ENCODE measurements around the gene KCNG4.

Gene KCNG4, protein sequence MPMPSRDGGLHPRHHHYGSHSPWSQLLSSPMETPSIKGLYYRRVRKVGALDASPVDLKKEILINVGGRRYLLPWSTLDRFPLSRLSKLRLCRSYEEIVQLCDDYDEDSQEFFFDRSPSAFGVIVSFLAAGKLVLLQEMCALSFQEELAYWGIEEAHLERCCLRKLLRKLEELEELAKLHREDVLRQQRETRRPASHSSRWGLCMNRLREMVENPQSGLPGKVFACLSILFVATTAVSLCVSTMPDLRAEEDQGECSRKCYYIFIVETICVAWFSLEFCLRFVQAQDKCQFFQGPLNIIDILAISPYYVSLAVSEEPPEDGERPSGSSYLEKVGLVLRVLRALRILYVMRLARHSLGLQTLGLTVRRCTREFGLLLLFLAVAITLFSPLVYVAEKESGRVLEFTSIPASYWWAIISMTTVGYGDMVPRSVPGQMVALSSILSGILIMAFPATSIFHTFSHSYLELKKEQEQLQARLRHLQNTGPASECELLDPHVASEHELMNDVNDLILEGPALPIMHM

DNA sequence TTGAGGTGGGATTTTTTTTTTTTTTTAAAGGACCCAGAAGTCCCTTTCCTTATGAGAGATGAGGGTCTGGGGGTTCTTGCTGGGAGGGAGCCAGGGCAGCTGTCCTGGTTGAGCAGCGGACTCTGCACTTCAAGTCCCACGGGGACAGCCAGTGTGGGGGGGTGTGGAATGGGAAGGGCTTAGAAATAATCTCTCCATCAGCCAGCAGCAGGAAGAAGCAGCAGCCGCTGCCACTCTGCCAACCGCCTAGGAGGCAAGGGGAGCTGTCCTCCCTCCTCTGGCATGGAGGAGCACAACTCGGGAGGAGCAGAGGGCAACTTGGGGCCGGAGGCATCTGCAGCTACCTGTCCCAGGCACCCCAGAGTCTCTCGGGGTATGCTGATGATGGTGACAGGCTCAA, at the start of gene KCNG4:
Gene KCNG4 (minus strand): TSS at position 104 of the 400 bp plus-strand sequence. CDS start 2,527 bp downstream, outside the sequence.
- no peak for DNase-seq
- Histone ChIP-seq H3K4me1 (peaks cover 0 to 5% (median 2%) of the 10 kb centered on the region in 4 donors), H3K4me3 (no peak within 1 kb of the TSS), H3K36me3 (no peaks in the 10 kb centered on the region), H3K27ac (no peak within 1 kb of the TSS), H3K27me3 (peaks cover 0 to 43% of the 10 kb centered on the region in 2 donors), H3K9me3 (no peaks in the 10 kb centered on the region)
- TF ChIP-seq, protein P1, sequence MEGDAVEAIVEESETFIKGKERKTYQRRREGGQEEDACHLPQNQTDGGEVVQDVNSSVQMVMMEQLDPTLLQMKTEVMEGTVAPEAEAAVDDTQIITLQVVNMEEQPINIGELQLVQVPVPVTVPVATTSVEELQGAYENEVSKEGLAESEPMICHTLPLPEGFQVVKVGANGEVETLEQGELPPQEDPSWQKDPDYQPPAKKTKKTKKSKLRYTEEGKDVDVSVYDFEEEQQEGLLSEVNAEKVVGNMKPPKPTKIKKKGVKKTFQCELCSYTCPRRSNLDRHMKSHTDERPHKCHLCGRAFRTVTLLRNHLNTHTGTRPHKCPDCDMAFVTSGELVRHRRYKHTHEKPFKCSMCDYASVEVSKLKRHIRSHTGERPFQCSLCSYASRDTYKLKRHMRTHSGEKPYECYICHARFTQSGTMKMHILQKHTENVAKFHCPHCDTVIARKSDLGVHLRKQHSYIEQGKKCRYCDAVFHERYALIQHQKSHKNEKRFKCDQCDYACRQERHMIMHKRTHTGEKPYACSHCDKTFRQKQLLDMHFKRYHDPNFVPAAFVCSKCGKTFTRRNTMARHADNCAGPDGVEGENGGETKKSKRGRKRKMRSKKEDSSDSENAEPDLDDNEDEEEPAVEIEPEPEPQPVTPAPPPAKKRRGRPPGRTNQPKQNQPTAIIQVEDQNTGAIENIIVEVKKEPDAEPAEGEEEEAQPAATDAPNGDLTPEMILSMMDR (IDR thresholded peaks at IDR 0.05): no peak
- intact Hi-C loops (cut with DNase I; ENCODE audit: low total_unique reads): no loop called here

DNA sequence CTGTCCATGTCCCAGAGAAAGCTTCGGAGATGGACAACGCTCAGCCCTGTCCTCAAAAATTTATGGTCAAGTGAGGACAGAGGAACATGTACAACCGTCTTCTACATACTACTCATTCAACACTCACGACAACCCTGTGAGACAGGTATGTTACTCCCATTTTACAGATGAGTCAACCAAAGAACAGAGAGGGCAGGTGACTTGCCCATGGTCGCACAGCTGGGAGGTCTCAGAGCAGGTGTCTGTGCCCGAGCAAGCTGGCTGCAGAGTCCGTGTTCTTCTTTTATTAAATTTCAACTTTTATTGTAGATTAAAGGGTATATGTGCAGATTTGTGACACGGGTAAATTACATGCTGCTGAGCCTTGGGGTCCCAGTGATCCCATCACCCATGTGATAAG, 49.1 kb upstream of the KCNG4 start:
- H3K36me3 ChIP-seq: no peaks in the 10 kb centered on the region
- no peak overlapping the region for H3K4me3 ChIP-seq
- H3K27me3 ChIP-seq: no peaks in the 10 kb centered on the region
- intact Hi-C loops (cut with DNase I; ENCODE audit: low total_unique reads): no loop called here
- DNase-seq: no peak
- H3K9me3 ChIP-seq: no peaks in the 10 kb centered on the region
- TF ChIP-seq, protein P1 (IDR thresholded peaks at IDR 0.05): no peak
- H3K27ac ChIP-seq: no peak overlapping the region
- peaks cover 0 to 49% (median 22%) of the 10 kb centered on the region in 4 donors for H3K4me1 ChIP-seq

DNA sequence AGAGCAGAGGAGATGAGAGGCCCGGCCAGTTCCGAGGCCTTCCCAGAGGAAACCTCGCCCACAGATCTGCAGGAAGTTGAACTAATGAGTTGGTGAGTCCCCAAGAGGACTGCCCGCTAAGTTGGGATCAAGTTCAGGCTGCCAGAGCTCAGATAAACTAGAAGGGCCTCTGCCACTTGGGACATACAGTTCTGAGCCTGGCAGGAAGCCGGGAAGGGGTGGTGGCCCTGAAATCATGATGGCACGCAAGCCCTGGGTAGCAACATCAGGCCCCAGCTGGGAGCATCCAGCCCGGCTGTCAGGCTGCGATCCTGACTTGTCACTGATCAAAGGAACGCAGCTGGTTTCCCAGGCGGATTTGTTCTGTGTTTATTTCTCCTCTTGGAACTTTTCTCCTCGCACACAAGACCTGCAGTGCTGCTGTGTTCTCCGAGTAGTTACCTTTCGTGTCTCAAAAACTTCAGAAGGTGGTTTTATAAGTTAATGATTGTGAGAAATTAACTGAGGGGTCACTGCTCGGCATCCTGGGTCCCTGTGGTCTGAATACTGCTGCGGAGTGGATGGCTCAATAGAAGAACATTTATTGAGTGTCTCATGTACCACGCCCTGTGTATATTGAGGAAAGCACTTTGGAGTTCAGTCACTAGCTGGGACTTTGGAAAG, 46.9 kb upstream of the KCNG4 start:
- TF ChIP-seq, protein P1 (IDR thresholded peaks at IDR 0.05): no peak
- intact Hi-C loops (cut with DNase I; ENCODE audit: low total_unique reads): no loop called here
- Histone ChIP-seq H3K27me3 (no peaks in the 10 kb centered on the region), H3K4me3 (no peak overlapping the region), H3K27ac (peak overlapping the region; percentile 66 to 80), H3K36me3 (no peaks in the 10 kb centered on the region), H3K4me1 (peaks cover 0 to 49% (median 19%) of the 10 kb centered on the region in 4 donors), H3K9me3 (no peaks in the 10 kb centered on the region)
- DNase-seq: peak; percentile 64 to 92

DNA sequence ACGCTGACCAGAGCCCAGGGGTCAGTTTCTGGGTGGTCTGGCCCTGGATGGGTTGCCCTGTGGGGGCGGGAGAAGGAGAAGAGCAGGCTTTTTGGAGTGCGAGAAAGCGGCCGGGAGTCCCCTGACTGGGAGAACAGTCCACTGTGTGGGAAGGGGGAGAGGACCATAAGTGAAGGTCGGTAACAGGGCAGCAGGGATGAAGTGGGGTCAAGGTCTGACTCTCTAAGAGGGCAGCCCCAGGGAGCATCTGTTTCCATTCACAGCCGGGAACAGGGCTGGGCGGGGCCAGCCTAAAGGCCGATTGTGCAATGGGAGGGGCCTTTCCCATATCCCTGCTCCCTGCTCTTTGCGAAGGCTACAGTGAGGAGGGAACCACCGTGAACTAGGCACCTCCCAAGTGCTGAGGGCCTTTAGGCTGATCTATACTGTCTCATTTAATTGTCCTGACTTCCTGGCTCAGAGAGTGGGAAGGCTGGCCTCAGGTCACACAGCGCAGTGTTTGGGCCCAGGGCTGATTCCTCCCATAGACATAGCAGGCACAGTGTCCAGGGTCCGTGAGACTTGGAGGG, 44.4 kb upstream of the KCNG4 start:
- H3K36me3 ChIP-seq: no peaks in the 10 kb centered on the region
- H3K9me3 ChIP-seq: no peaks in the 10 kb centered on the region
- peak in 1 of 2 donors; percentile 57 for DNase-seq
- H3K4me1 ChIP-seq: peaks cover 0 to 35% (median 17%) of the 10 kb centered on the region in 4 donors
- no peak overlapping the region for H3K4me3 ChIP-seq
- intact Hi-C loops (cut with DNase I; ENCODE audit: low total_unique reads): no loop called here
- H3K27me3 ChIP-seq: no peaks in the 10 kb centered on the region
- no peak overlapping the region for H3K27ac ChIP-seq
- TF ChIP-seq, protein P1 (IDR thresholded peaks at IDR 0.05): no peak

DNA sequence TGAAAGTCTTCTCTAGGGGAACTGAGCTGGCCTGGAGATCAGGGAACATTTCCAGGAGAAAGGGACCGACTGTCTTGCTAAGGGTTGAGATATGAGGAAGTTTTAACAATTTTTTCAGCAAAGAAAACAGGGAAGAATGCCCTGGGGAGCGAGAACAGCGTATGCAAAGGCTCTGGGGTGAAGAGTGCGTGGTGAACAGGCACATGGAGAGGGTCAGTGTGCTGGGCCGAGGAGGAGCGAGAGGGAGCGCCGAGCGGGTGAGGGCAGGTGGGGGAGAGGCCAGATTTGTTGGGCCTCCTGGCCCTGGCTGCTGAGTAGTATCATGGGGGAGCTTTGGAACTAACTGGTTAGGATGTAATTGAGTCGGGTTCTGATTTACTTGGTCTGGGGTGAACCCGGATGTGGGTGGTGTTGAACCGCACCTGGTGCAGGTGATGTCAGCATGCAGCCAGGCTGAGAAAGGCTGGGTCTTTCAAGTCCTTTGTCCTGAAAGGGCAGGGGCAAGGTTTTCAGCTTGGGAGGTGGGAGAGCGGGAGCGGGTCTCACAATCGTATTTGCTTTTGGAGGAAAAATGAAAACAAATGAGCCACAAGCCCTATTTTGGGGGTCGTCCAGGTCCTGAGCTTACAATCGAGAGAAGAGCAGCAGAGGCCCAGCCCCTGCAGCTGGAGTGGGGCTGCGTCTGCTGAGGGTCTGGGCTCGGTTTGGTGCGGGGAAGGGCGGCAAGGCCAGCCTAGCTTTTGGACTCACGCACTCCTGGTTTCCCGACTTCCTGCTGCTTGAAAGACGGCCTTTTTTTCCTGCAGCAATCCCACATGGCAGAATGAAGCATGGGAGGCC, 43.7 kb upstream of the KCNG4 start:
- no peaks in the 10 kb centered on the region for H3K9me3 ChIP-seq
- H3K4me1 ChIP-seq: peaks cover 0 to 35% (median 17%) of the 10 kb centered on the region in 4 donors
- no peak for DNase-seq

More for the DNA sequence above, 43.7 kb upstream of the KCNG4 start:
- Histone ChIP-seq H3K36me3 (no peaks in the 10 kb centered on the region), H3K4me3 (no peak overlapping the region), H3K27me3 (no peaks in the 10 kb centered on the region), H3K27ac (no peak overlapping the region)
- intact Hi-C loops (cut with DNase I; ENCODE audit: low total_unique reads): no loop called here
- TF ChIP-seq, protein P1 (IDR thresholded peaks at IDR 0.05): no peak

Measured in tibial artery (tissue), 4 donors.